B cell (primary cell): ENCODE data around the gene NFYC. TPM values are rescaled to one million over a fixed set of nuclear protein-coding genes. Genes with fewer than 3 reads are reported as not detected.

Experiments
- ATAC-seq: fragments of 200-7000 bp; cut with Tn5 transposase; one replicate; pipeline ENCODE4 v1.10.0; 2021; ENCODE audit warnings: low read depth, mild to moderate bottlenecking, moderate number of reproducible peaks, moderate library complexity
- CTCF ChIA-PET: fragments of 350-600 bp; sonication (Branson Sonifier 250); formaldehyde crosslinking; loops from one replicate; lab custom pipeline; 2021; ENCODE audit warnings: antibody characterized with exemption, inconsistent platforms; lab: Charles Lee
- POLR2A ChIA-PET: fragments of 350-600 bp; sonication (Branson Sonifier 250); formaldehyde crosslinking; loops from one replicate; lab custom pipeline; 2021; ENCODE audit warnings: antibody characterized with exemption; lab: Charles Lee
- DNase-seq: peaks from one replicate; pipeline ENCODE4 v3.0.0; 2013
- H2AFZ ChIP-seq: 2 replicates; pipeline ENCODE4 v1.6.1; 2012; ENCODE audit warnings: mild to moderate bottlenecking, low read depth, low read length; ENCODE audit not compliant: insufficient read depth, poor library complexity, severe bottlenecking
- H3K27ac ChIP-seq, 2 donors: 1 replicate in 1 of 2; 2 replicates in 1 of 2; pipeline ENCODE4 v1.5.1; 2012 to 2013; ENCODE audit warnings: low read length in 2 of 2, mild to moderate bottlenecking in 2 of 2, moderate library complexity in 1 of 2
- H3K27me3 ChIP-seq, 4 experiments: fragments of 200-600 bp in 1 of 4; sonication (generic) in 1 of 4; replicated peaks in 1 of 4; 1 replicate in 2 of 4; 2 replicates in 2 of 4; pipeline versions ENCODE4 v1.6.1 to v1.7.0; 2013 to 2016; ENCODE audit warnings: low read length in 3 of 4, mild to moderate bottlenecking in 2 of 4, mixed read lengths in 1 of 4, moderate library complexity in 1 of 4; ENCODE audit not compliant: insufficient read depth in 4 of 4, control insufficient read depth in 3 of 4; ENCODE audit errors: control extremely low read depth in 1 of 4
- H3K36me3 ChIP-seq, 2 experiments: replicated peaks in 1 of 2; 1 replicate in 1 of 2; 2 replicates in 1 of 2; pipeline versions ENCODE4 v1.6.1 to v1.7.1; 2013; ENCODE audit warnings: low read length in 1 of 2; ENCODE audit not compliant: insufficient read depth in 2 of 2, control insufficient read depth in 1 of 2; ENCODE audit errors: control extremely low read depth in 1 of 2, extremely low read depth in 1 of 2
- H3K4me1 ChIP-seq, 2 donors: fragments of 200-600 bp in 1 of 2; sonication (generic) in 1 of 2; 1 replicate in 1 of 2; 2 replicates in 1 of 2; pipeline versions ENCODE4 v1.5.1 to v1.6.1; 2013 to 2017; ENCODE audit warnings: low read length in 2 of 2; ENCODE audit not compliant: control insufficient read depth in 2 of 2, insufficient read depth in 2 of 2
- H3K4me2 ChIP-seq: replicated peaks from 2 replicates; pipeline ENCODE3; 2012; ENCODE audit warnings: mild to moderate bottlenecking, low read depth, low read length; ENCODE audit not compliant: poor library complexity, severe bottlenecking
- H3K4me3 ChIP-seq, 5 experiments: fragments of 200-600 bp in 1 of 5; sonication (generic) in 1 of 5; 1 replicate in 3 of 5; 2 replicates in 2 of 5; pipeline versions ENCODE4 v1.5.1 to v1.7.0; 2011 to 2016; ENCODE audit warnings: low read length in 4 of 5, mild to moderate bottlenecking in 4 of 5, low read depth in 2 of 5, control low read depth in 1 of 5, moderate library complexity in 1 of 5; ENCODE audit not compliant: insufficient read depth in 1 of 5; ENCODE audit errors: control extremely low read depth in 1 of 5, extremely low read depth in 1 of 5
- H3K79me2 ChIP-seq: fragments of 200-600 bp; sonication (generic); one replicate; pipeline ENCODE4 v1.6.0; 2016; ENCODE audit warnings: low read length; ENCODE audit not compliant: control insufficient read depth, insufficient read depth
- H3K9ac ChIP-seq: fragments of 200-600 bp; sonication (generic); 2 replicates; pipeline ENCODE4 v1.6.1; 2017; ENCODE audit warnings: mild to moderate bottlenecking, low read length, moderate library complexity
- H3K9me3 ChIP-seq, 3 donors: one replicate each; pipeline versions ENCODE4 v1.6.1 to v1.7.1; 2013; ENCODE audit warnings: low read length in 2 of 3; ENCODE audit not compliant: control insufficient read depth in 2 of 3, insufficient read depth in 1 of 3; ENCODE audit errors: control extremely low read depth in 1 of 3
- H4K20me1 ChIP-seq: 2 replicates; pipeline ENCODE4 v1.6.0; 2012; ENCODE audit warnings: mild to moderate bottlenecking, low read length; ENCODE audit not compliant: insufficient read depth, control insufficient read depth, poor library complexity, severe bottlenecking
- H3K27ac Mint-ChIP-seq: one replicate; pipeline ENCODE4 v1.8.0; 2021; ENCODE audit warnings: mixed read lengths
- H3K27me3 Mint-ChIP-seq: one replicate; pipeline ENCODE4 v1.8.0; 2021; ENCODE audit warnings: mixed read lengths
- H3K4me1 Mint-ChIP-seq: one replicate; pipeline ENCODE4 v1.8.0; 2021; ENCODE audit warnings: mixed read lengths
- H3K4me3 Mint-ChIP-seq: one replicate; pipeline ENCODE4 v1.8.0; 2021; ENCODE audit warnings: mixed read lengths
- H3K9me3 Mint-ChIP-seq: one replicate; pipeline ENCODE4 v1.8.0; 2022; ENCODE audit warnings: mixed read lengths; ENCODE audit not compliant: insufficient read depth
- CTCF ChIP-seq: fragments of 200-600 bp; IDR thresholded peaks from one replicate; pipeline ENCODE4 v1.8.0; 2022; ENCODE audit warnings: antibody characterized with exemption, mild to moderate bottlenecking
- EZH2 ChIP-seq: IDR thresholded peaks from 2 replicates; pipeline ENCODE4 v1.6.1; 2012; ENCODE audit warnings: borderline replicate concordance, low read depth, mild to moderate bottlenecking, moderate library complexity, low read length; ENCODE audit not compliant: insufficient read depth, poor library complexity, severe bottlenecking
- WGBS: methylation state at CpG from one replicate; pipeline ENCODE4 v1.1.5; 2013; ENCODE audit warnings: missing lambda C conversion rate; ENCODE audit not compliant: insufficient coverage; 5-methylcytosine and 5-hydroxymethylcytosine counted together
- intact Hi-C: fragments of 100-400 bp; cut with micrococcal nuclease; formaldehyde crosslinking; loops from one replicate; pipeline ENCODE4 v1.10.0; 2022
- polyA plus RNA-seq: library from polyadenylated mRNA; depleted of rRNA; stranded (reverse); fragments of >200 nt; gene quantifications from 2 replicates; pipeline ENCODE4 v1.2.3, GENCODE V29; 2012
- total RNA-seq, 2 donors: library from RNA; stranded (reverse); fragments of 120-200 nt in 1 of 2; gene quantifications; 1 replicate in 1 of 2; 2 replicates in 1 of 2; pipeline versions ENCODE4 v1.2.3 to v1.2.4, GENCODE V29; 2013 to 2022

Gene NFYC
- total and polyA plus RNA-seq, 2 donors (not counting 1 experiment from before 2014, with no cell fraction given) = 88.7 to 123 TPM

GRCh38 chr1:40693425-40693824 lies 1.9 kb downstream of the NFYC start:
- Histone ChIP-seq H3K27me3 (no peaks in the 10 kb centered on the region), H3K9me3 (peaks cover 0 to 3% (median 0%) of the 10 kb centered on the region in 3 donors), H3K4me3 (no peak overlapping the region), H3K4me2 (peak overlapping the region; percentile 96), H3K9ac (peak overlapping the region; percentile 98), H3K79me2 (peaks cover 63% of the 10 kb centered on the region), H3K27ac (peak overlapping the region; percentile 99 to 100), H3K36me3 (no peaks in the 10 kb centered on the region), H3K4me1 (peaks cover 40 to 57% of the 10 kb centered on the region in 2 donors), H2AFZ (no peak overlapping the region), H4K20me1 (peaks cover 6% of the 10 kb centered on the region)
- peak overlapping the region; percentile 98 for H3K4me3 Mint-ChIP-seq
- no peak for DNase-seq
- TF ChIP-seq CTCF = no peak
- TF ChIP-seq EZH2 = no peak
- ChIA-PET POLR2A (interaction anchor here (1.8 kb wide), 1 partner anchor 18 kb away, joined by 5 read pairs; no protein-coding TSS in a partner anchor), CTCF (interaction anchor here (1.2 to 8.5 kb wide), 5 partner anchors 15 to 549 kb away, joined by 3 to 48 read pairs (median 5); partner anchors contain the start of gene RIMS3)
- H3K27ac Mint-ChIP-seq = peak overlapping the region; percentile 97
- H3K27me3 Mint-ChIP-seq = no peaks in the 10 kb centered on the region
- intact Hi-C loops = loop anchor here (5.0 to 10.0 kb wide), 3 partner anchors 124 to 309 kb away; partner anchors contain the start of gene ZFP69
- H3K4me1 Mint-ChIP-seq = peaks cover 77% of the 10 kb centered on the region
- WGBS = no CpG with 5 or more reads among the region's 1 CpG
- H3K9me3 Mint-ChIP-seq = peaks cover 2% of the 10 kb centered on the region
- no peak for ATAC-seq

- peak overlapping the region in 1 of 2 donors; percentile 100 for H3K27ac ChIP-seq
- ChIA-PET CTCF (interaction anchor here (1.2 to 8.5 kb wide), 3 partner anchors 14 to 26 kb away, joined by 3 to 48 read pairs (median 3); partner anchors contain the start of gene RIMS3), POLR2A (interaction anchor here (1.8 kb wide), 1 partner anchor 17 kb away, joined by 5 read pairs; no protein-coding TSS in a partner anchor)
- Mint-ChIP-seq H3K9me3 (peaks cover 2% of the 10 kb centered on the region), H3K4me3 (peak overlapping the region; percentile 32), H3K4me1 (peaks cover 81% of the 10 kb centered on the region), H3K27ac (peak overlapping the region; percentile 71), H3K27me3 (no peaks in the 10 kb centered on the region)
- no peak overlapping the region for H3K4me3 ChIP-seq
- H2AFZ ChIP-seq = no peak overlapping the region
- no peak for DNase-seq
- no peak overlapping the region for H3K9ac ChIP-seq
- H3K4me1 ChIP-seq = peaks cover 44 to 65% of the 10 kb centered on the region in 2 donors
- H3K36me3 ChIP-seq = no peaks in the 10 kb centered on the region
- TF ChIP-seq CTCF = no peak
- no peak for TF ChIP-seq EZH2
- WGBS = no CpG with 5 or more reads among the region's 2 CpGs
- ATAC-seq = no peak
- peak overlapping the region; percentile 24 for H3K4me2 ChIP-seq
- intact Hi-C loops = loop anchor here (5.0 to 10.0 kb wide), 3 partner anchors 123 to 310 kb away; partner anchors contain the start of gene ZFP69
- H3K79me2 ChIP-seq = peaks cover 73% of the 10 kb centered on the region
- peaks cover 0 to 3% (median 0%) of the 10 kb centered on the region in 3 donors for H3K9me3 ChIP-seq
- H3K27me3 ChIP-seq = no peaks in the 10 kb centered on the region
- peaks cover 6% of the 10 kb centered on the region for H4K20me1 ChIP-seq
Measured at GRCh38 chr1:40694353-40694874, 2.9 kb downstream of the NFYC start.
